Hematopoietic multipotent progenitor cell treated with erythropoietin and hydrocortisone succinate and interleukin-3 and kit ligand, for 4 days (in vitro differentiated cells): ENCODE measurements around the gene OR6C75.
"Not testable (repeated sequence)": the region's sequence is repeated elsewhere in the genome, so short reads cannot be mapped to it uniquely, and the experiment has no call there.

Experiments used
- DNase-seq: peaks from one replicate; pipeline ENCODE4 v3.0.0-alpha.2; 2015

The OR6C75 gene

GRCh38 chr12:55362675-55363074 is at the start of gene OR6C75:
Gene OR6C75 (plus strand): TSS chr12:55362975. CDS start chr12:55365111, 2,136 bp downstream.
- DNase-seq: no peak

GRCh38 chr12:55314043-55314442 is 48.7 kb upstream of the OR6C75 start, which contains the start of gene OR6C1:
Gene OR6C1 (plus strand): TSS chr12:55314343. CDS start chr12:55320600, 6,257 bp downstream.
- DNase-seq: no peak

- no peak for DNase-seq
Observed at GRCh38 chr12:55320201-55320600, 42.6 kb upstream of the OR6C75 start.

- not testable (repeated sequence) for DNase-seq
Observed at GRCh38 chr12:55325801-55326200, 37.0 kb upstream of the OR6C75 start.

- DNase-seq: no peak
Observed at GRCh38 chr12:55330446-55330845, 32.3 kb upstream of the OR6C75 start, which contains the start of gene OR6C3. Gene OR6C3 (plus strand): TSS chr12:55330746. CDS start chr12:55331701, 955 bp downstream.

- no peak for DNase-seq
Observed at GRCh38 chr12:55336002-55336401, 26.8 kb upstream of the OR6C75 start.

- not testable (repeated sequence) for DNase-seq
Observed at GRCh38 chr12:55355338-55355737, 7.4 kb upstream of the OR6C75 start.

- no peak for DNase-seq
Observed at GRCh38 chr12:55365086-55365485, 2.3 kb downstream of the OR6C75 start.

GRCh38 chr12:55372521-55372920 is 9.7 kb downstream of the OR6C75 start:
- DNase-seq: no peak

GRCh38 chr12:55385891-55386290 is 23.1 kb downstream of the OR6C75 start:
- DNase-seq: no peak

GRCh38 chr12:55392032-55392795 is 29.4 kb downstream of the OR6C75 start:
- no peak for DNase-seq

- no peak for DNase-seq
Observed at GRCh38 chr12:55396326-55396725, 33.6 kb downstream of the OR6C75 start.

GRCh38 chr12:55400229-55400628 is 37.5 kb downstream of the OR6C75 start, which contains the start of gene OR6C65:
Gene OR6C65 (plus strand): TSS chr12:55400529. CDS start chr12:55400529, 0 bp downstream.
- DNase-seq: no peak

- DNase-seq: no peak
Observed at GRCh38 chr12:55407866-55408265, 45.1 kb downstream of the OR6C75 start.

GRCh38 chr12:55409133-55409532 is 46.4 kb downstream of the OR6C75 start:
- not testable (repeated sequence) for DNase-seq

- not testable (repeated sequence) for DNase-seq
Observed at GRCh38 chr12:55412138-55412537, 49.4 kb downstream of the OR6C75 start.

- DNase-seq: not testable (repeated sequence)
Observed at GRCh38 chr12:55413498-55414388, 51.0 kb downstream of the OR6C75 start.

GRCh38 chr12:55414396-55414823 is 51.6 kb downstream of the OR6C75 start:
- DNase-seq: not testable (repeated sequence)

- DNase-seq: not testable (repeated sequence)
Observed at GRCh38 chr12:55414889-55415288, 52.1 kb downstream of the OR6C75 start.

GRCh38 chr12:55416961-55417360 is 54.2 kb downstream of the OR6C75 start:
- DNase-seq: no peak
